ENCODE data around the gene PLEKHA5. TPM values are rescaled to one million over a fixed set of nuclear protein-coding genes. Genes with fewer than 3 reads are reported as not detected.

PLEKHA5 gene
- polyA plus RNA-seq, 1 donor (not counting 4 experiments of a cell fraction or from before 2014, with no cell fraction given): 21.7 TPM

DNA sequence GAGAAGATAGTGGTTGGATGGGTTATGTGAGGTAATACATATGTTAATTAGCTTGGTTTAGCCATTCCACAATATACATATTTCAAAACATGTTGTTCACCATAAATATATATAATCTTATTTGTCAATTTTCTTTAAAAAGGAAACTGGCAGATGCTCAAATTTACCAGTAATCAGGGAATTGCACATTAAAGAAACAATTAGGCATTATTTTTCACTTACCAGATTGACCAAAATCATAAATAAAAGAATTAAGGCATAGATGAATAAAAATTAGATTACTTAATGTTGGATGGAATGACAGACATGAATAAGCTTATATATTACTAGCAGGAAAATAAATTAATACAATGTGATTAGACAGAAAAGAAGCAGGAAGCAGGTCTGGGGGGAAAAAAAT, 147.2 kb downstream of the PLEKHA5 start:
- dilution Hi-C loops (cut with MboI; ENCODE audit: extremely low pct_ligation_motif_present, low sequenced_read_pairs): no loop called here
- TF ChIP-seq EZH2 (IDR thresholded peaks at IDR 0.05; ENCODE audit: low read length): no peak
- TF ChIP-seq CTCF (optimal IDR thresholded peaks at IDR 0.05 in 1 of 3, IDR thresholded peaks at IDR 0.05 in 1 of 3, conservative IDR thresholded peaks at IDR 0.05 in 1 of 3; ENCODE audit: extremely low read depth in 1 of 3, insufficient read depth in 2 of 3, low read length in 3 of 3): no peak
- no peak overlapping the region for H3K4me2 ChIP-seq (ENCODE audit: control insufficient read depth, extremely low read depth, insufficient read depth, low read depth, low read length)
- no peaks in the 10 kb centered on the region for H3K27me3 ChIP-seq (ENCODE audit: control insufficient read depth, extremely low read depth, insufficient read depth, low read length)
- FAIRE-seq (no peak), DNase-seq (ENCODE audit: low read depth, low spot score) (no peak)
- H3K9me3 ChIP-seq (ENCODE audit: control insufficient read depth, low read depth, low read length): no peaks in the 10 kb centered on the region
- peaks cover 2% of the 10 kb centered on the region for H3K79me2 ChIP-seq (ENCODE audit: control insufficient read depth, insufficient read depth, low read length)
- H2AFZ ChIP-seq (ENCODE audit: control insufficient read depth, low read length): no peak overlapping the region
- no peak overlapping the region for H3K27ac ChIP-seq (ENCODE audit: control insufficient read depth, insufficient read depth, low read length)
- H3K9me1 ChIP-seq (ENCODE audit: control insufficient read depth, extremely low read depth, insufficient read depth, low read length): peaks cover 2% of the 10 kb centered on the region
- H3K4me3 ChIP-seq (ENCODE audit: control insufficient read depth in 2 of 3, extremely low read depth in 1 of 3, insufficient read depth in 2 of 3, low read depth in 1 of 3, low read length in 3 of 3): no peak overlapping the region
- H3K9ac ChIP-seq (ENCODE audit: control insufficient read depth, extremely low read depth, insufficient read depth, low read length): no peak overlapping the region
- H3K4me1 ChIP-seq (ENCODE audit: control insufficient read depth, extremely low read depth, insufficient read depth, low read length): peaks cover 20% of the 10 kb centered on the region
- peaks cover 2 to 9% of the 10 kb centered on the region in 2 experiments for H3K36me3 ChIP-seq (ENCODE audit: control insufficient read depth in 2 of 2, extremely low read depth in 1 of 2, insufficient read depth in 2 of 2, low read length in 2 of 2)
- no peaks in the 10 kb centered on the region for H4K20me1 ChIP-seq (ENCODE audit: control insufficient read depth, extremely low read depth, insufficient read depth, low read length)

GRCh38 chr12:19277711-19278110, 148.2 kb downstream of the PLEKHA5 start:
- H3K9me3 ChIP-seq (ENCODE audit: control insufficient read depth, low read depth, low read length): no peaks in the 10 kb centered on the region
- peaks cover 2% of the 10 kb centered on the region for H3K79me2 ChIP-seq (ENCODE audit: control insufficient read depth, insufficient read depth, low read length)
- no peak overlapping the region for H2AFZ ChIP-seq (ENCODE audit: control insufficient read depth, low read length)
- H3K36me3 ChIP-seq (ENCODE audit: control insufficient read depth in 2 of 2, extremely low read depth in 1 of 2, insufficient read depth in 2 of 2, low read length in 2 of 2): peaks cover 2 to 9% of the 10 kb centered on the region in 2 experiments
- FAIRE-seq (no peak), DNase-seq (ENCODE audit: low read depth, low spot score) (no peak)
- no peaks in the 10 kb centered on the region for H3K27me3 ChIP-seq (ENCODE audit: control insufficient read depth, extremely low read depth, insufficient read depth, low read length)
- dilution Hi-C loops (cut with MboI; ENCODE audit: extremely low pct_ligation_motif_present, low sequenced_read_pairs): no loop called here
- H3K27ac ChIP-seq (ENCODE audit: control insufficient read depth, insufficient read depth, low read length): no peak overlapping the region
- H3K4me2 ChIP-seq (ENCODE audit: control insufficient read depth, extremely low read depth, insufficient read depth, low read depth, low read length): no peak overlapping the region
- no peak overlapping the region for H3K9ac ChIP-seq (ENCODE audit: control insufficient read depth, extremely low read depth, insufficient read depth, low read length)
- H3K9me1 ChIP-seq (ENCODE audit: control insufficient read depth, extremely low read depth, insufficient read depth, low read length): peaks cover 2% of the 10 kb centered on the region
- H4K20me1 ChIP-seq (ENCODE audit: control insufficient read depth, extremely low read depth, insufficient read depth, low read length): no peaks in the 10 kb centered on the region
- TF ChIP-seq EZH2 (IDR thresholded peaks at IDR 0.05; ENCODE audit: low read length) (no peak), CTCF (optimal IDR thresholded peaks at IDR 0.05 in 1 of 3, IDR thresholded peaks at IDR 0.05 in 1 of 3, conservative IDR thresholded peaks at IDR 0.05 in 1 of 3; ENCODE audit: extremely low read depth in 1 of 3, insufficient read depth in 2 of 3, low read length in 3 of 3) (no peak)
- peaks cover 19% of the 10 kb centered on the region for H3K4me1 ChIP-seq (ENCODE audit: control insufficient read depth, extremely low read depth, insufficient read depth, low read length)
- H3K4me3 ChIP-seq (ENCODE audit: control insufficient read depth in 2 of 3, extremely low read depth in 1 of 3, insufficient read depth in 2 of 3, low read depth in 1 of 3, low read length in 3 of 3): no peak overlapping the region

Data from keratinocyte (primary cell).